ENCODE results near the gene RGS6.

- no peak for TF ChIP-seq CTCF (IDR thresholded peaks at IDR 0.05)
- TF ChIP-seq POLR2A (IDR thresholded peaks at IDR 0.05) = no peak
These were observed 232.4 kb downstream of the RGS6 start for GRCh38 chr14:72164420-72165228.
